T-helper 1 cell (primary cell): Measurements from ENCODE around the gene TMEM72.
A peak's percentile ranks its signal among the peaks of the same experiment; 100 is the strongest.

Experiments used
- DNase-seq, 5 donors: peaks; one replicate each; pipeline ENCODE4 v3.0.0-alpha.2; 2012 to 2020

Gene TMEM72

GRCh38 chr10:44956717-44957706 lies 45.9 kb downstream of the TMEM72 start:
- no peak for DNase-seq

- DNase-seq: no peak
Observed at GRCh38 chr10:44958196-44958897, 47.2 kb downstream of the TMEM72 start.

DNA sequence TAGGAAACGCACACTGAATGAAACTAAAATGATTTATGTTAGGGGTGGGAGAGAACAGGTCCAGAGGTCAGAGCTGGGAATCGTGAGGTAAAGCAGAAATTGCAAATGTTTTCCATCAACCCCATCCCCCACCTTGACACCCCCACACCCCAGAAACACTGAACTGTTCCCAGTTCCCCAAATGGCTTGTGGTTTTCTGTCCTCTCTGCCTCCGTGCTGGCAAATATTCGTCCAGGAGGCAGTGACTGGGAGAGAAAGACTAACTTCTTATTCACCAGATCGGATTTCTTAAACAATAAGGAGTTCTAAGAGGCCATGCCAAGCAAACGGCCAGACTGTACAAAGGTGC lies 47.7 kb downstream of the TMEM72 start:
- DNase-seq: no peak

- DNase-seq: peak; percentile 82 to 89 (median 85)
Observed at GRCh38 chr10:44959247-44960087, 48.3 kb downstream of the TMEM72 start, which contains the start of gene RASSF4. Gene RASSF4 (plus strand): TSS chr10:44959802. CDS start chr10:44970203, 10,401 bp downstream.

GRCh38 chr10:44960088-44960460 lies 48.9 kb downstream of the TMEM72 start:
- no peak for DNase-seq

DNA sequence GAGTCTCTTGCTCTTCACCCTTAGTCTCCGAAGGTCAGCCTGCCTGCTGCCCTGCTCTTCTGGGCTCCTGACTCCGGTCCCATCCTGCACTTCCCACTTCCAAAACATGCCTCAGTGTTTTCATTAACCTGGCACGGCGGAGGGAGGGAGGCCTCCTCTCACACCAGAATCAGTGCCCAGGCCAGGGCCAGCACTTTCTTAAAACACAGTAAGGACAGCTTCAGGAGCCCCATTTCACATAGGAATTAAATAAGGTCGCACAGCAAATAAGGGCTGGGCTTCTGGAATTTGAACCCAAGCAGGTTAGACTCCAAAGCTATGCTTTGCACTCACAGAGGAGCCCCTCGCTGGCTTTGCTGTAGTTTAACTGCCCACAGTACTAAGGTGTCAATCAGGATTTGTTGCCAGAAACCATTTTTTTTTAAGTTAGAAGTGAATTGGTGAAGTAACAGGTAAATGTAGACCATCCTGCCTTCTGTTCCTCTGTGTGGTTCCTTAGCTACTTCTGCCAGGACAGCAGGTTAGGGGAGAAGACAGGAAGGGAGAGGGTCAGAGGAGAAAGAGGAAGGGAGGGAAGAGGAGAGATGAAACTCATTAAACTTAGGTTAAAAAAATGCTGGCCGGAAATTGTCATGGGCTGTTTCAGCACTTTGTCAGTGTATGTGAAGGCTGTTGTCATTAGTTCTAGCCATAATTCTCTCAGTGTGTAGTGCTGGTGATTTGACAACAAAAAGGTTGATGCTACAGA lies 49.5 kb downstream of the TMEM72 start:
- no peak for DNase-seq

DNA sequence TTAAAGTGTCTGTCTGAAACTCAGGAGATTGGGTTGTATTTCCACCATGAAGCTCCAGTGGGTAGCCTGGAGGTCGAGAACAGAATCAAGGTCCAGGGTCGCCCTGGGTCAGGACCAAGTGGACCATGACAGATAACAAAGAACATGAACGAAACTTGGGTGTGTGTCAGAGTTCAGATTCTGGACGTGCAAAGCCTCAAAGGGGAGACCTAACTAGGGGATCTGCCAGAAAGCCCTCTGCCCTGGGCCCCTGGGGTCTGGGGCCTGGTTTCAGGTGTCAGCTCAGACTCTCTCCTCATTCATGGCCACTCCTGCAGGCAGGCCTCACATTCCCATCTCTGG lies 50.1 kb downstream of the TMEM72 start:
- DNase-seq: no peak

DNA sequence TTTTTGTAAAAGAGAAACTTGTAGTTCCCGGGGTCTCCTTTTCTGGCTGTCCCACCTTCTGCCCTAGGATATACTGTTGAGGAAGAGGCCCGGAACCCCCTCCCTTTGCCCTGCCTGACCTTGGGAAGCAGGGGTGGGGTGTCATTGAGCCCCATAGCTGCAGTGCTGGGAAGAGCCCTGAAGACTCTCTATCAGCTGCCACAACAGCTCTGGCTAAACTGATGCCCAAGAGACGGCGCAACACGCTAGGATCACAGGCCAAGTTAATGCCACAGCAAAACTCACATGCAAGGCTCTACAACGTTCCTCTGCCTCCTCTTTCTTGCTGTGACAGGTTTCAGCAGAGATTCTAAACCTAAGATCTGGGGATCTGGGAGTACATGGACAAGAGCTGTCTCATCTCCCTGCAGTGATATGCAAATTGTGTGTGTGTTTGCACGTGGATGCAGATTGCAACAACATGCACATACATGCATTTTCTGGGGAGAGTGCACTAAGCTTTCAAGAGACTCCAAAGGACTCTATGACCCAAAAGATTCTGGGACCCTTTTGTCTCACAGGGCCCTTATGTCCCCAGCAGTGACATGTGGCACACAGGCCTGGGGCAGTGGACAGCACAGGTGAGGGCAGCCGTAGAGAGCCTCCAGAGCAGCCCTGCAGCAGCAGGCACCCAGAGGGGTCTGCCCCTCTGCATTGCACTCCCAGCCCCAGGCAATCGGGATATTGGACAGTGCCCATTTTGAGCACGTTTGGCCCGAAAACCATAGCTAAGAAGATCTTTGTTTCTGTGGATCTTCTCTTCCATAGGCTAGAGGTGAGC lies 51.0 kb downstream of the TMEM72 start:
- DNase-seq: no peak

- DNase-seq: no peak
Observed at GRCh38 chr10:44962870-44963738, 52.0 kb downstream of the TMEM72 start.

- no peak for DNase-seq
Observed at GRCh38 chr10:44963772-44964633, 52.9 kb downstream of the TMEM72 start.

GRCh38 chr10:44965104-44965503 lies 54.0 kb downstream of the TMEM72 start:
- DNase-seq: no peak

DNA sequence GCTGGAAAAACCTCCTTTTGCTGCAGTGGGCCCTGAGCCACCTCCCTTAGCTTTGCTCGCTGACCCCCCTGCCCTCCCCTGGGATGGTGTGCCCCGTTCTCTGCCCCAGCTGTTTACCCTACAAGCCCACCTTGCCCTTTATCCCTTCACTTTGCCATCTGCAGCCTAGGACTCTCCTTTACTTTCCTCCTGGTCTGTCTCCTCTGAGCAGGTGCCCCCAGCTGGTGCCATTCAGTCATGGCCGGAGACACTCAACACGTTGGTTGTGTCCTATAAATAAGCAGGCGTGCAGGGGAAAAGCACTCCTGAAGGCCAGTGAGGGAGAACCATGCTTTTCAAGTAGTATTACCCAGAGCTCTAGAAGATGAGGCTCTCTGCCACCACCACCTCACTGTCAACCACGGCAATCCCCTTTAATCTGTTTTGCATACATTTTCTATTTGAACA lies 54.5 kb downstream of the TMEM72 start:
- DNase-seq: no peak

DNA sequence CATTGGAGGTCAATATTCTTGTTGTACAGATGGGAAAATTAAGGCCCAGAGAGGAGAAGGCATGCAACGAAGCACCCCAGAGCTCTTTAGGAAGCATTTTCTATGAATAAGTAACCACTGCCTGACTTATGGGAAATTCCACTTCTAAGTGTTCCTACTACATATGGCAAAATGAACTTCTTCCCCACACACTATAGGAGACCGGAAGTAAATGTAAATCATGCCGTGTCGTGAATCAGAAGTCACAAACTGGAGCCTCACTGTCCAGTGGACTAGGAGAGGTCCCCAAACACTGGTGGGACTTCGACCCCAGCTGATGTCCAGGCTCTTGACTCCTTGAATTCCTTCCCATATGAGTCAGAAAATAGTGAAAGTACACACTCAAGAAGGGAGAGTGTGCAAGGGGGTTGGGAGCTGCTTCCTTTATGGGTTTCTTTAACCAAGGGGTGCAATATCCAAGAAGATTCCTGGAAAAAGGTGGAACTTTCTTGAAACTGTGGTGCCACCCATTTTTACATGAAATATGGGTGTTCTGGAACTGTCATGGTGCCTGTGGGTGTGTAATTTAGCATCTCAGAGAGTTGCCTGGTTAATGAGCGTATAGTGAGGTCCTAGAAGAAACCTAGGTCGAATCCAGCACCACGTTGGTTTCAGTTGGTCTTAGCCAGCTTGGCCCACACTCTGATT lies 55.1 kb downstream of the TMEM72 start:
- no peak for DNase-seq

- peak in 1 of 5 donors; percentile 3 for DNase-seq
Observed at GRCh38 chr10:44966816-44967509, 55.8 kb downstream of the TMEM72 start.

DNA sequence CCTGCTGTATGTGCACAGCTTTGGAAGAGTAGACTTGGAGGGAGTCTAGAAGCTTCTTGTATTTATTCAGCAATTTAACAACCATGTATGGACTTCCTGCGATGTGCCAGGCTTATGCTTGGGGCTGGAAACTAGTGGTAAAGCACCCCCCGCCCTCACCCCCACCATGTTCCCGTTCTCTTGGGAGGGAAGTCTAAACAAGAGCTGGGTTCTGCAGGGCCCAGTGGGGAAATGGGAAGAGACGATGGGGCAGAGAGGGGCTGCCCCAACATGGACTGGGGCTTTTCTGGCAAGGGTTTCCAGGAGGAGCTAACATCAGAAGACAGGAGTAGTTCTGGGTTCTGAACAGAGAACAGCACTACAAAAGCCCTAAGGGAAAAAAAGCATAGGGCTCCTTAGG lies 56.5 kb downstream of the TMEM72 start:
- peak in 1 of 5 donors; percentile 1 for DNase-seq

GRCh38 chr10:44968091-44968490 lies 57.0 kb downstream of the TMEM72 start:
- DNase-seq: no peak

DNA sequence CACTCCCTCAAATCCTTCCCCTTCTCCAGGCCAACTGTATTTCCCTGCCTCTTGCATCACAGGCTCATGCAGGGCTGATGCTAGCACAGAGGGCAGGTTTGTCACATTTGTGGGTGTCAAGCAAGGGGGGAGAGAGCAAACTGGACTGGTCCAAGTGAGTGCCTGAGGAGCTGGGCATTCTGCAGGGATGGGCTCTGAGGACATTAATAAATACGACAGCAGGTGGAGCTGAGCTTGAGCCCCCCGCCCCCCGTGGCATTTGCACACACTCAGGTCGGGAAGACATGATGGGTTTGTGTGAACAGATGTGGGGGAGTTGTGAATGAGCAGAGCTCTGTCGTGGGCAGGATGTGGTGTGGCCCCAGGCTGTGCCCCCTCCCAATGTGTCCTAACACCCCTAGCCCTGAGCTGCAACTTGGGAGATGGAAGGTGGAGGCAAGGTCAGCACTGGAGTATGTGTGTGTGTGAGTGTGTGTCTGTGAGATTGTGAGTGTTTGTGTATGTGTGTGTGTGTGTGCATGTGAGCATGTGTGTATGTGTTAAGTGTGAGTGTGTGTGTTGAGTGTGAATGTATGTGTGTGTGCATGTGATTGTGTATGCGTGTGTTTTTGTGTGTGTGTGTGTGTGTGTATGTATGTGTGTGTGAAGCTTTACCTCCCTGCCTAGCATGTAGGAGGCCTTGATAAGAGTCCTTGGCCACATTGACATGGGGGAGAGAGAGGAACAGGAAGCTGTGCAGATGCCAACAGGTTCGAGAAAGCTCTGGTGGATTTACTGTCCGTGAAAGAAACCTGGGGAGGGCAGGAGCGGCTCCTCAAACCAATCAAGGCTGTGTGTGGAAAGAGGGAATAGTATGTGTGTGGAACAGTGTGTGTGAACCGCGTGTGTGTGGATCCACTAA lies 57.6 kb downstream of the TMEM72 start:
- peak in 1 of 5 donors; percentile 33 for DNase-seq
